K562 (cell line): ENCODE measurements around the gene OPN5. TPM values are rescaled to one million over a fixed set of nuclear protein-coding genes. Genes with fewer than 3 reads are reported as not detected.

ENCODE experiments used
- ATAC-seq: fragments of 200-7000 bp; cut with Tn5 transposase; 3 replicates; pipeline ENCODE4 v1.9.1; 2020; ENCODE audit warnings: moderate library complexity
- BruUV-seq: library from RNA; stranded (reverse); fragments of 400-500 nt; replicated peaks from 2 replicates; lab custom pipeline; 2021; lab: Mats Ljungman, UMichigan
- CTCF ChIA-PET: fragments of 300-600 bp; formaldehyde crosslinking; extraction: SDS; loops from one replicate; lab custom pipeline; 2021; ENCODE audit warnings: low intra/inter-chr PET ratio; lab: Yijun Ruan, JAX
- POLR2A ChIA-PET: fragments of 300-600, 350-650 bp; sonication (Branson Sonifier 250); formaldehyde crosslinking; extraction: SDS; loops from one replicate; lab custom pipeline; 2021; ENCODE audit warnings: antibody characterized with exemption, inconsistent platforms; lab: Yijun Ruan, JAX
- DNase-seq, 4 experiments: peaks; one replicate each; pipeline versions ENCODE4 v3.0.0 to v3.0.0-alpha.2; 2011 to 2018; ENCODE audit warnings: low spot score in 3 of 4, mixed read lengths in 3 of 4; ENCODE audit errors: extremely low read depth in 1 of 4
- FAIRE-seq: peaks from 2 replicates; lab custom pipeline; 2011; peaks lifted over from hg19 to GRCh38; lab: Jason Lieb, UNC
- H2AFZ ChIP-seq: 2 replicates; pipeline ENCODE4 v1.6.0; 2011; ENCODE audit warnings: low read depth, low read length, control low read depth, inconsistent platforms
- H3K27ac ChIP-seq: fragments of 200-600 bp; 3 replicates; pipeline ENCODE4 v1.8.0; 2011; ENCODE audit warnings: low read depth, mild to moderate bottlenecking, control low read depth, inconsistent platforms, low read length, moderate library complexity, mixed read lengths; ENCODE audit errors: extremely low read depth
- H3K27me3 ChIP-seq, 2 experiments: fragments of 300-600 bp in 1 of 2; 2 replicates in 1 of 2; 3 replicates in 1 of 2; pipeline versions ENCODE4 v1.6.0 to v1.8.0; 2011; ENCODE audit warnings: inconsistent platforms in 2 of 2, low read length in 2 of 2, mild to moderate bottlenecking in 1 of 2, mixed read lengths in 1 of 2, moderate library complexity in 1 of 2; ENCODE audit not compliant: control insufficient read depth in 2 of 2, insufficient read depth in 2 of 2
- H3K36me3 ChIP-seq: fragments of 300-600 bp; 3 replicates; pipeline ENCODE4 v1.8.0; 2011; ENCODE audit warnings: mild to moderate bottlenecking, low read length, inconsistent platforms; ENCODE audit not compliant: control insufficient read depth, insufficient read depth
- H3K4me1 ChIP-seq, 2 experiments: fragments of 200-600 bp in 1 of 2; replicated peaks in 1 of 2; 2 replicates in 1 of 2; 3 replicates in 1 of 2; pipeline versions ENCODE4 v1.5.1 to v1.8.0; 2011; ENCODE audit warnings: inconsistent platforms in 2 of 2, low read length in 2 of 2, mild to moderate bottlenecking in 1 of 2, mixed read lengths in 1 of 2, moderate library complexity in 1 of 2; ENCODE audit not compliant: control insufficient read depth in 2 of 2, insufficient read depth in 2 of 2
- H3K4me2 ChIP-seq: 2 replicates; pipeline ENCODE4 v1.6.1; 2011; ENCODE audit warnings: low read length, control low read depth, inconsistent platforms, mixed read lengths; ENCODE audit not compliant: insufficient read depth
- H3K4me3 ChIP-seq: fragments of 200-600 bp; sonication (generic), shearing (Covaris generic); 2 replicates; pipeline ENCODE4 v1.5.1; 2016; ENCODE audit warnings: control low read depth, inconsistent platforms
- H3K79me2 ChIP-seq: fragments of 200-600 bp; 3 replicates; pipeline ENCODE4 v1.8.0; 2011; ENCODE audit warnings: low read length, inconsistent platforms; ENCODE audit not compliant: control insufficient read depth, insufficient read depth
- H3K9ac ChIP-seq, 2 experiments: 2 replicates each; pipeline versions ENCODE4 v1.6.0 to v1.6.1; 2011; ENCODE audit warnings: low read depth in 2 of 2, low read length in 2 of 2, control low read depth in 1 of 2, inconsistent platforms in 1 of 2, mild to moderate bottlenecking in 1 of 2, mixed read lengths in 1 of 2; ENCODE audit not compliant: insufficient read depth in 1 of 2
- H3K9me1 ChIP-seq: one replicate; pipeline ENCODE4 v1.6.0; 2011; ENCODE audit warnings: inconsistent platforms, mild to moderate bottlenecking, low read length, moderate library complexity; ENCODE audit not compliant: control insufficient read depth, insufficient read depth
- H3K9me3 ChIP-seq: replicated peaks from 2 replicates; pipeline ENCODE4 v1.5.1; 2011; ENCODE audit warnings: low read depth, low read length, inconsistent platforms; ENCODE audit not compliant: control insufficient read depth, insufficient read depth
- H4K20me1 ChIP-seq: replicated peaks from 2 replicates; pipeline ENCODE4 v1.6.1; 2011; ENCODE audit warnings: low read length, inconsistent platforms, mixed read lengths; ENCODE audit not compliant: control insufficient read depth, insufficient read depth
- C11orf30 ChIP-seq: fragments of 450-650 bp; IDR thresholded peaks from 2 replicates; pipeline ENCODE4 v1.6.1; 2016; ENCODE audit warnings: low read depth, mild to moderate bottlenecking
- DMBX1 ChIP-seq: fragments of 250-450 bp; sonication (Bioruptor Pico); IDR thresholded peaks from 2 replicates; pipeline ENCODE4 v1.8.0; 2022; ENCODE audit warnings: inconsistent platforms, mild to moderate bottlenecking, moderate library complexity, borderline replicate concordance
- EHMT2 ChIP-seq: fragments of 450-650 bp; IDR thresholded peaks from 2 replicates; pipeline ENCODE4 v1.6.1; 2018; ENCODE audit warnings: antibody characterized with exemption
- HCFC1 ChIP-seq: IDR thresholded peaks from 2 replicates; pipeline ENCODE4 v1.6.1; 2012; ENCODE audit warnings: low read depth, low read length, improper control_type of control experiment
- MAFF ChIP-seq: IDR thresholded peaks from 2 replicates; pipeline ENCODE4 v1.6.1; 2012; ENCODE audit warnings: low read length, improper control_type of control experiment
- MAFG ChIP-seq: fragments of 450-650 bp; conservative IDR thresholded peaks from 2 replicates; pipeline ENCODE4 v1.6.1; 2016; ENCODE audit warnings: missing genetic modification characterization, missing compliant biosample characterization
- MAFK ChIP-seq: IDR thresholded peaks from 2 replicates; pipeline ENCODE4 v1.6.1; 2011; ENCODE audit warnings: low read length, improper control_type of control experiment
- NFIX ChIP-seq: fragments of 250-450 bp; sonication (Bioruptor Pico); IDR thresholded peaks from 2 replicates; pipeline ENCODE4 v1.4.0; 2020; ENCODE audit warnings: low read depth, mild to moderate bottlenecking, moderate library complexity
- PCBP2 ChIP-seq: fragments of 200-400 bp; formaldehyde crosslinking; IDR thresholded peaks from 2 replicates; pipeline ENCODE4 v1.6.1; 2018; ENCODE audit warnings: low read length, low read depth, mild to moderate bottlenecking, moderate library complexity; ENCODE audit not compliant: poor library complexity, severe bottlenecking
- POLR3A ChIP-seq: IDR thresholded peaks from 2 replicates; pipeline ENCODE4 v1.6.1; 2011; ENCODE audit warnings: borderline replicate concordance, mild to moderate bottlenecking, moderate library complexity; ENCODE audit not compliant: insufficient read length, insufficient read depth; ENCODE audit errors: extremely low read depth
- TCFL5 ChIP-seq: fragments of 250-450 bp; sonication (Bioruptor Pico); conservative IDR thresholded peaks from 2 replicates; pipeline ENCODE4 v1.6.1; 2021; ENCODE audit warnings: mild to moderate bottlenecking, moderate library complexity, matching md5 sums
- TOE1 ChIP-seq, 2 experiments: fragments of 450-650 bp in 1 of 2; sonication (generic) in 1 of 2; formaldehyde crosslinking in 1 of 2; IDR thresholded peaks; 2 replicates each; pipeline versions ENCODE4 v1.7.1 to v1.8.0; 2016 to 2022; ENCODE audit warnings: borderline replicate concordance in 2 of 2, mild to moderate bottlenecking in 2 of 2, antibody characterized with exemption in 1 of 2, inconsistent platforms in 1 of 2, low read depth in 1 of 2, missing genetic modification reagents in 1 of 2, moderate library complexity in 1 of 2
- ZNF146 ChIP-seq: IDR thresholded peaks from one replicate; pipeline ENCODE4 v1.6.1; 2018; ENCODE audit warnings: missing compliant biosample characterization; ENCODE audit not compliant: unreplicated experiment
- ZNF253 ChIP-seq: fragments of 250-450 bp; sonication (Bioruptor Pico); conservative IDR thresholded peaks from 2 replicates; pipeline ENCODE4 v1.6.1; 2021; ENCODE audit warnings: mild to moderate bottlenecking
- ZNF316 ChIP-seq: fragments of 450-650 bp; IDR thresholded peaks from 2 replicates; pipeline ENCODE4 v1.6.1; 2016
- ZNF41 ChIP-seq: fragments of 250-450 bp; sonication (Bioruptor Pico); conservative IDR thresholded peaks from 2 replicates; pipeline ENCODE4 v1.4.0; 2020; ENCODE audit warnings: mild to moderate bottlenecking
- ZNF76 ChIP-seq: fragments of 250-450 bp; sonication (Bioruptor Pico); IDR thresholded peaks from 2 replicates; pipeline ENCODE4 v1.4.0; 2020; ENCODE audit warnings: mild to moderate bottlenecking, moderate library complexity, borderline replicate concordance
- WGBS: fragments of 100-300 bp; shearing (Covaris generic); methylation state at CpG from one replicate; pipeline ENCODE4 v1.1.6; 2016; ENCODE audit warnings: low coverage, mixed read lengths; ENCODE audit not compliant: insufficient coverage; ENCODE audit errors: missing lambda C conversion rate; 5-methylcytosine and 5-hydroxymethylcytosine counted together
- in situ Hi-C: fragments of 300-500 bp; cut with MboI; formaldehyde crosslinking; loops from 4 replicates; pipeline ENCODE4 v1.15.0; 2018; ENCODE audit warnings: inconsistent platforms, mixed read lengths
- intact Hi-C: fragments of 100-400 bp; cut with micrococcal nuclease; formaldehyde crosslinking; loops from 2 replicates; pipeline ENCODE4 v1.14.2; 2022
- polyA plus RNA-seq, 8 experiments: library from polyadenylated mRNA; depleted of rRNA in 4 of 8; stranded (reverse) in 5 of 8; unstranded in 3 of 8; fragments of >200 nt; fragmentation: Nextera tagmentation in 2 of 8; fragmentation: Illumina TruSeq in 1 of 8; extraction: Ambion mirVana in 2 of 8; extraction: Trizol in 1 of 8; gene quantifications; 2 replicates each; pipeline versions ENCODE4 v1.2.1 to v1.2.3, GENCODE V29; 2011 to 2014; ENCODE audit warnings: inconsistent platforms in 1 of 8, missing spikeins in 1 of 8
- total RNA-seq, 7 experiments: library from RNA; depleted of rRNA in 6 of 7; stranded (reverse); fragments of >200 nt in 6 of 7; fragmentation: Illumina TruSeq in 2 of 7; extraction: Trizol in 2 of 7; gene quantifications; 2 replicates each; pipeline versions ENCODE4 v1.2.1 to v1.2.3, GENCODE V29; 2011 to 2021; ENCODE audit warnings: low replicate concordance in 1 of 7
- TF ChIP-seq, protein P1 (sequence below): fragments of 250-450 bp; sonication (Bioruptor Pico); IDR thresholded peaks from 2 replicates; pipeline ENCODE4 v1.8.0; 2021; ENCODE audit warnings: moderate library complexity, mild to moderate bottlenecking, inconsistent platforms
- TF ChIP-seq, protein P2 (sequence below): sonication (generic); formaldehyde crosslinking; IDR thresholded peaks from 2 replicates; pipeline ENCODE4 v1.8.1; 2023; ENCODE audit warnings: mild to moderate bottlenecking, missing genetic modification reagents, moderate library complexity

The OPN5 gene
- total and polyA plus RNA-seq, 9 of the 15 experiments (the other 6 are each of a cell fraction or from before 2014, with no cell fraction given), result not detected

DNA sequence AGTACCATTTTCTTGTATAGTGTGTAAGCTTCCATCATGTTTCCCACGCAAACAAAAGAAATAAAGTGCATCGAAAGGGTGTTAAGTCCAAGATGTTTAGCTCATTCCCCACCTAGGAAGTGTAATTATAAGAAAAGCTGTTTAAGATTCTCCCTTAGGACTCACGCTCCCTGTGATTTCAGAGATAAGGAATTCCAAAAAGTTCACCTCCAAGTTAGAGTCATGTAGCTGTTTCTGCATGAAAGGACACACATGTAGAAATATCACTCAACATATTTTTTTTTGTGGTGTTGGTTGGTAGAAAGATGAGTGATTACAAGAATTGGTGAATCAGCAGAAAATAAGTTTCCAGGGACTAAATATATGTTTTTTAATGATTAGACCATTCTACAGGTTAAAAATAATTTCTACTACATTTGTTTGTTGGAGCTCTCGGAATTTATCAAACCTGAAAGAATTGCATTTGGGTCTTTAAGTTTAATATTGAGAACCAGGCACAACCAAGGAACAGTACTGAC is 10.4 kb downstream of the OPN5 start:
- Histone ChIP-seq H3K9me1 (peaks cover 3% of the 10 kb centered on the region), H3K4me1 (no peaks in the 10 kb centered on the region), H3K27ac (no peak overlapping the region), H3K79me2 (no peaks in the 10 kb centered on the region), H3K9me3 (no peaks in the 10 kb centered on the region), H3K36me3 (no peaks in the 10 kb centered on the region), H4K20me1 (no peaks in the 10 kb centered on the region), H3K9ac (no peak overlapping the region), H3K4me2 (no peak overlapping the region), H3K27me3 (no peaks in the 10 kb centered on the region), H2AFZ (no peak overlapping the region), H3K4me3 (no peak overlapping the region)
- in situ Hi-C loops (no loop called here), intact Hi-C loops (no loop called here)
- ATAC-seq, result no peak
- 0% methylated on average over 4 of the region's 4 CpGs for WGBS
- no peak for DNase-seq
- CTCF ChIA-PET, result no interaction called here
- POLR2A ChIA-PET, result interaction anchor here (1.7 kb wide), 1 partner anchor 12 kb away, joined by 4 read pairs; no protein-coding TSS in a partner anchor
- peak; percentile 54 for TF ChIP-seq MAFF
- no peak for TF ChIP-seq ZNF76 (CRISPR knock-in tag)
- no peak for TF ChIP-seq ZNF41 (CRISPR knock-in tag)
- TF ChIP-seq TOE1 (IDR thresholded peaks at IDR 0.05; ENCODE audit: borderline replicate concordance), result no peak
- no peak for TF ChIP-seq TOE1 (CRISPR knock-in tag; IDR thresholded peaks at IDR 0.05; ENCODE audit: borderline replicate concordance, low read depth)
- TF ChIP-seq PCBP2, result no peak
- TF ChIP-seq, protein P1, sequence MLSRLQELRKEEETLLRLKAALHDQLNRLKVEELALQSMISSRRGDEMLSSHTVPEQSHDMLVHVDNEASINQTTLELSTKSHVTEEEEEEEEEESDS (CRISPR knock-in tag), result no peak
- peak; percentile 59 for TF ChIP-seq C11orf30
- TF ChIP-seq EHMT2, result no peak
- 0 out of 2 replicates have a peak, but pooled peaks have one; percentile 27 for TF ChIP-seq MAFK
- no peak for TF ChIP-seq TCFL5 (CRISPR knock-in tag)
- no peak for TF ChIP-seq ZNF146 (CRISPR knock-in tag)
- TF ChIP-seq HCFC1, result no peak
- TF ChIP-seq DMBX1 (CRISPR knock-in tag), result no peak
- peak; percentile 67 for TF ChIP-seq MAFG (tag)
- TF ChIP-seq, protein P2, sequence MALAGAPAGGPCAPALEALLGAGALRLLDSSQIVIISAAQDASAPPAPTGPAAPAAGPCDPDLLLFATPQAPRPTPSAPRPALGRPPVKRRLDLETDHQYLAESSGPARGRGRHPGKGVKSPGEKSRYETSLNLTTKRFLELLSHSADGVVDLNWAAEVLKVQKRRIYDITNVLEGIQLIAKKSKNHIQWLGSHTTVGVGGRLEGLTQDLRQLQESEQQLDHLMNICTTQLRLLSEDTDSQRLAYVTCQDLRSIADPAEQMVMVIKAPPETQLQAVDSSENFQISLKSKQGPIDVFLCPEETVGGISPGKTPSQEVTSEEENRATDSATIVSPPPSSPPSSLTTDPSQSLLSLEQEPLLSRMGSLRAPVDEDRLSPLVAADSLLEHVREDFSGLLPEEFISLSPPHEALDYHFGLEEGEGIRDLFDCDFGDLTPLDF (CRISPR knock-in tag), result no peak
- no peak for TF ChIP-seq POLR3A
- TF ChIP-seq ZNF253 (CRISPR knock-in tag), result no peak
- TF ChIP-seq ZNF316, result peak; percentile 79
- no peak for TF ChIP-seq NFIX (CRISPR knock-in tag)
- FAIRE-seq, result no peak
- no TSS peak for BruUV-seq
